Stimulated activated memory B cell treated with anti-CD40 and anti-IgM and Interleukin-4, amounts not matched to agents 10 μg/mL and 1 μg/mL and 100 μg/mL, for 72 hours (primary cell): ENCODE data around the gene NCOA5.

Source experiments
- ATAC-seq: fragments of 150-1000 bp; cut with Tn5 transposase; 2 replicates; pipeline ENCODE4 v1.10.0; 2021
- H3K27ac Mint-ChIP-seq: one replicate; pipeline ENCODE4 v1.8.0; 2022; ENCODE audit warnings: mild to moderate bottlenecking, mixed read lengths
- H3K27me3 Mint-ChIP-seq: one replicate; pipeline ENCODE4 v1.8.0; 2022; ENCODE audit warnings: mixed read lengths
- H3K36me3 Mint-ChIP-seq: one replicate; pipeline ENCODE4 v1.8.0; 2022; ENCODE audit warnings: mixed read lengths
- H3K4me1 Mint-ChIP-seq: one replicate; pipeline ENCODE4 v1.8.0; 2022; ENCODE audit warnings: mixed read lengths
- H3K4me3 Mint-ChIP-seq: one replicate; pipeline ENCODE4 v1.8.0; 2022; ENCODE audit warnings: mild to moderate bottlenecking, moderate library complexity, mixed read lengths
- H3K9me3 Mint-ChIP-seq: one replicate; pipeline ENCODE4 v1.8.0; 2022; ENCODE audit warnings: mixed read lengths

Gene NCOA5

DNA sequence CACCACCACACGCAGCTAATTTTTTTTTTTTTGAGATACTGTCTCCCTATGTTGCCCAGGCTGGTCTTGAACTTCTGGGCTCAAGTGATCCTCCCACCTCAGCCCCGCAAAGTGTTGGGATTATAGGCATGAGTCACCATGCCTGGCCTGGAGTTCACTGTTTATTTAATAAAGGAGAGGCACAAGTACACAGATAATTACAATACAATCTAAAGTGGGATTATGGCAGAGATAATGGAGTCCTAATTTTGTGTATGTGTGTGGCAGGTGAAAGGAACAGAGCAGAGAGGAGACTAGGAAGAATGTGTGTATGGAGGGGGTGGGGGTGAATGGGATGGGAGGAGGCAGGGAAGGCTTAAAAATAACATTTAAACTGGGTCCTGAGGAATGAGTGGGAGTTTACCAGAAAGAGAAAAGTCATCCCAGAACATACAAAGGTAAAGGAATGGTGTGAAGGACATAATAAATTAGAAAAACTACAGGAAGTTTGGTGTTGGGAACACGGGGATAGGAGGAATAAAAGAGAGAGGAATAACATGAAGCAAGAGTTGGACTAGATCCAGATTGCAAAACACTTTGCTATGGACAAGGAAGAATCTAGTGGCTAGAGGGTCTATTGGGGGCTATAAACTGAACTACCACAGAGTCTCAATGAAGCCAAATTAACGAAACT, 4.4 kb downstream of the NCOA5 start:
- Mint-ChIP-seq H3K36me3 (no peaks in the 10 kb centered on the region), H3K9me3 (no peaks in the 10 kb centered on the region), H3K4me3 (no peak overlapping the region), H3K4me1 (peaks cover 72% of the 10 kb centered on the region), H3K27me3 (no peaks in the 10 kb centered on the region), H3K27ac (no peak overlapping the region)
- ATAC-seq = no peak

DNA sequence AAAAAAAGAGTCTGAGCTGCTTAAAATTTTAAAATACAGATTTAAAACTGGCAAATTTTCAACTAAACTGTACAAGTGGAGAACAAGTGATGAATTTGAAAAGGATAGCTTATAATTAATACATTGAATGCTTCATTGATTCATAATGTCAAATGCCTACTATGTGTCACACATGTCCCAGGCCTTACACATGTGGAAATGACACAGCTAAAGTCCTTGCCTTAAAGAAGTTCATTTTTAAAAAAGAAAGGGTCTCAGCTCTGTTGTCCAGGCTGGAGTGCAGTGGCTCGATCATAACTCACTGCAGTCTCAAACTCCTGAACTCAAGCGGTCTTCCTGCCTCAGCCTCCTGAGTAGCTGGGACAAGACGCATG, 5.0 kb downstream of the NCOA5 start:
- Mint-ChIP-seq H3K27ac (no peak overlapping the region), H3K27me3 (no peaks in the 10 kb centered on the region), H3K4me3 (no peak overlapping the region)

DNA sequence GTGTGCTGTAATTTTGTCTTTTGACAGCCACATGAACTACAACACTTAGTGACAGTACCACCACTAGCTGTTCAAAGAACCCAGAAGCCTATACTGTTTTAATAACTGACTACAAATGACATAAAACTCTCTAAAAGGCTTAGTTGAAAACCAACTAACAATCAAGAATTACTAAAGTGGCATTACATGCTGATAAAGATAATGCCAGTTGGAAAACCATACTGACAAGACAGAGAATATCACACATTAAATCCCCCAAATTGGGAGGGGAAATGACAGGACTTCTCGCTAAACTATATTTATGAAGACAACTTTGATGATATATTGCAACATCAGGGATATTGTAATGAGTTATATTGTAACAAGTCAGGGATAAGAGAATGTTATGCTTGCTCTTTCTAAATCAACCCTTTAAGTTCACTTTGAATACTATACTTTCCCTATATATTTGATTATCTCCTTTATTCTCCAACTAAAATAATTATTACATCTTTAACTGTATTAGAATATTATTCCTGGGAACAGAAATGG, 6.2 kb downstream of the NCOA5 start:
- Mint-ChIP-seq H3K4me3 (no peak overlapping the region), H3K27ac (no peak overlapping the region), H3K4me1 (peaks cover 66% of the 10 kb centered on the region), H3K27me3 (no peaks in the 10 kb centered on the region), H3K9me3 (no peaks in the 10 kb centered on the region), H3K36me3 (peaks cover 8% of the 10 kb centered on the region)
- ATAC-seq = no peak

More for the DNA sequence above, 5.0 kb downstream of the NCOA5 start:
- no peak for ATAC-seq
- peaks cover 67% of the 10 kb centered on the region for H3K4me1 Mint-ChIP-seq
- no peaks in the 10 kb centered on the region for H3K36me3 Mint-ChIP-seq
- no peaks in the 10 kb centered on the region for H3K9me3 Mint-ChIP-seq

DNA sequence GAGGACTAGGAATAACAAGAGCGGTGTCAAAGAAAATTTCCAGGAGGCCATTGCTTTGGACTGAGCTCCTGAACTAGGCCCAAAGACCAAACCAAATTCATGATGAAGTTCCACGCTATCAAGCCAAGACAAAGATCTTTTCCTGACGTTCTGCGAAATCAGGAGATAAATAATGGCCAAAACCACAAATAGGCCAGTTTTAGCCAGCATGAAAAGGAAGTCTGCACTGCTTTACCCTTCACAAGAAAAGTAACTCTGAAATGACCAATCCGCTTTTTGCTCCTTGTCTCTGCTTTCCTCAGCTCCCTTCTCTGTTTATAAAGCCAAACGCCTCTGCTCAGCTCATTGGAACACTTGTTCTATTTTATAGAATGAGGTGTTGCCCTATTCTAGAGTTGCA, 6.7 kb downstream of the NCOA5 start:
- peaks cover 61% of the 10 kb centered on the region for H3K4me1 Mint-ChIP-seq
- H3K27me3 Mint-ChIP-seq = no peaks in the 10 kb centered on the region
- no peak for ATAC-seq
- no peak overlapping the region for H3K4me3 Mint-ChIP-seq
- H3K27ac Mint-ChIP-seq = no peak overlapping the region
- H3K36me3 Mint-ChIP-seq = peaks cover 8% of the 10 kb centered on the region
- no peaks in the 10 kb centered on the region for H3K9me3 Mint-ChIP-seq

DNA sequence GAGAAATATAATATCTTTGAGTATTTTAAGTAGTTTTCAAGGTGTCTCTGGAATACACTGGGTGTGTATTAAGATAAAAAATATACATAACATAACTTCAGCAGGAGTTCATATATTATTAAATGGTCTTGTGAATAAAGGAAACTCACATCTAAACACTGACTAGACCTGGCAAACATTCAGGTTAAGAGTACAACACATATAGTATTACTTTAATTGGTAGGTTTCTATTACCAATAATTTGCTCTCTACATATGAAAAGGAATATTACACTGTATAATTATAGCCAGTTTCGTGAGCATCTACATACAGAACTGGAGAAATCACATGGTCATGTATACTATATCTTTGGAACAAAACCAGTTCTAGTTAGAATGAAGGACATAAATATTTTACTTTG, 8.7 kb downstream of the NCOA5 start:
- no peaks in the 10 kb centered on the region for H3K27me3 Mint-ChIP-seq
- no peaks in the 10 kb centered on the region for H3K9me3 Mint-ChIP-seq
- H3K4me3 Mint-ChIP-seq = no peak overlapping the region
- ATAC-seq = no peak
- H3K27ac Mint-ChIP-seq = no peak overlapping the region
- peaks cover 8% of the 10 kb centered on the region for H3K36me3 Mint-ChIP-seq
- peaks cover 43% of the 10 kb centered on the region for H3K4me1 Mint-ChIP-seq

DNA sequence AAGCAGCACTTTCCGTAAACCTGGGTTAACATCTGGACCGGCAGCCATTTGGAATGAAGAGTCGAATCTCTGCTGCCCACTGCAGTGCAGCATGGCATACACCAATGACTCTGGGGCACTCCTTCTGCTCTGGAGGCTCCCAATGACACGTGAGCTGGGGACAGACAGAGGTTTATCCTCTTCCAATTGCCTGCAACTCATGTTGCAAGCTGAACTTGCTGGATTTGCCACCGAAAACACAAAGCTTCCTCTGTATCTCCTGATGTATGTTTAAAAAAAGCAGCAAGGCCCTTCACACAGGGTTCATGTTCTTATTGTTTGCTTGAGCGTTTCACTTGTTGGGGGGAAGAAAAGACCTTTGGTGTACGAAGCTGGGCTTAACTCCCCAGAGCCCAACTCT, 10.8 kb downstream of the NCOA5 start:
- Mint-ChIP-seq H3K27me3 (no peaks in the 10 kb centered on the region), H3K4me1 (peaks cover 23% of the 10 kb centered on the region), H3K9me3 (no peaks in the 10 kb centered on the region), H3K27ac (no peak overlapping the region), H3K4me3 (no peak overlapping the region), H3K36me3 (peaks cover 21% of the 10 kb centered on the region)
- no peak for ATAC-seq

DNA sequence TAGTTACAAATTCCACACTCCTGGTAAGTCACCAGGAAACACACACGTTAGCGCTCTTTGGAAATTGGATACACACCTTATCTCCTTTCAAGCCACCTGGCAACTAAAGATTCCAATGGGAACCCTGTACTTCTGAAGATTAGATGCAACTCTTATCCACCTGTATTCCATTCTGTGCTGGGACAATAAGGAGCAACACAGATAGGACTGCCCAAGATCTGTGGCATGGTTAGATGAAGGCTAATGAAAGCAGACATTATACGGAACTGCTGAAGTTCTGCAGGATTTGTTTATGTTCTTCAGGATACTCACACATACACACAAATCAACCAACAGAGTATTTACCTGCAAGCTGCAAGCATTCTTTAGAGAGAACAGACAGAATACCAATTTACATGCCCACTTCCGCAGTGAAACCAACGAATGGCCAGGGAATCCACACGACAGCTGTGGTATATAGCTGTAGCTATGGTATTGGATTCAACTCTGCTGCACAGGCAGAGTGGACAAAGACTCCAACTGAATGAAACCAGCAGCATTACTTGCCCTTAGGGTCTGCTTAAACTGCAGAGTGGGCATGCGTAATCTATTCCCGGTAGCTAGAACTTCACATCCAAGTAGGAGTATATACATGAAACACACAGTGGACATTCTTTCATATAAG, 12.0 kb downstream of the NCOA5 start:
- H3K27me3 Mint-ChIP-seq = no peaks in the 10 kb centered on the region
- ATAC-seq = no peak
- H3K4me1 Mint-ChIP-seq = peaks cover 14% of the 10 kb centered on the region
- no peak overlapping the region for H3K27ac Mint-ChIP-seq
- no peak overlapping the region for H3K4me3 Mint-ChIP-seq
- no peaks in the 10 kb centered on the region for H3K9me3 Mint-ChIP-seq
- peaks cover 26% of the 10 kb centered on the region for H3K36me3 Mint-ChIP-seq

DNA sequence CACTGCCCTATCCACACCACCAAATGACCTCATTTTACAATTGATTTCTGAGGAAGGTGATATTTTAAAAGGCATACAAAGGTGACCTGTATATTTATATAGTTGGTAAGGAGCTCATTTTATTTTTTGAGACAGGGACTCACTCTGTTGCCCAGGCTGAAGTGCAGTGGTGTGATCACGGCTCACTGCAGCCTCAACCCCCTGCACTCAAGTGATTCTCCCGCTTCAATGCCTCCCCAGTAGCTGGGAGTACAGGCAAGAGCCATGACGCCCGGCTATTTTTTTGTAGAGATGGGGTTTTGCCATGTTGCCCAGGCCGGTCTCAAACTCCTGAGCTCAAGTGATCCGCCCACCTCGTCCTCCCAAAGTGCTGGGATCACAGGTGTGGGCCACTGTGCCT, 13.0 kb downstream of the NCOA5 start:
- Mint-ChIP-seq H3K9me3 (no peaks in the 10 kb centered on the region), H3K27ac (no peak overlapping the region), H3K4me3 (no peak overlapping the region), H3K36me3 (peaks cover 26% of the 10 kb centered on the region), H3K4me1 (peaks cover 4% of the 10 kb centered on the region), H3K27me3 (no peaks in the 10 kb centered on the region)
- no peak for ATAC-seq

DNA sequence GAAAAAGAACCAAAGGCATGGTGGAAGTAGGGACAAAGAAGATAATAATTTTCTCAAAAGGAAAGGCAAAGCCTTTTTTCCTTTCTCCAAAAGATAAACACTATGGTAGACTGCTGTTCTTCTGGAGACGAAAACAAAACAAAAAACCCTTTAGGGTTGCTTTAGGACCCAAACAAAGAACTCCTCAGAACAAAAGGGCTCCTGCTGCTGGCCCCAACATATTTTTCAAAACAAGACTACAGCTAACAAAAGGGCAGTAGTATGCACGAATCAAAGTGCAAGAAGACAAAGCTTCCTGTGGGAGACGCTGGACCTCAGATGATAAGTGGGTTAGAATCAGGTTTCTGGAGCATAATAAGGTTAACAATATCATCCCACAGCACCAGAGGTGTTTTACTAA, 15.8 kb downstream of the NCOA5 start:
- no peaks in the 10 kb centered on the region for H3K9me3 Mint-ChIP-seq
- no peak overlapping the region for H3K4me3 Mint-ChIP-seq
- H3K4me1 Mint-ChIP-seq = no peaks in the 10 kb centered on the region
- H3K27ac Mint-ChIP-seq = no peak overlapping the region
- no peaks in the 10 kb centered on the region for H3K27me3 Mint-ChIP-seq
- H3K36me3 Mint-ChIP-seq = peaks cover 24% of the 10 kb centered on the region
- ATAC-seq = no peak

DNA sequence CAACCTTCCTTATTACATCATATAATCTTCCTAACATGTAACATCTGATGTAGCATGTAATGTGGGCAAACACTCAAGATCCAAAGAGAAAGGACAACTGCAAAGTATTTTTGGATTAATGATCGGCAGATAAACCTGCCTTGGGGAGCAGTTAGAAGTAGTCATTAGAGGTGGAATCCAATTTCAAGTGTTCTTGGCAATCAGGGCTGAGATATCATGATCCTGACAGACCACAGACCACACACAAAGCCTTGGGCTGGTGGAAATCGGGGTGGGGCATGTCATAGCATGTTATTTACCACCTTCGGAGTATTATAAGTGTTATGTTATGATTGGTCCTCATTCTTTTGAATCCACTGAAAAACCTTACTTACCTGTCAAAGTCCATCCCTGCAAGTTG, 16.3 kb downstream of the NCOA5 start:
- Mint-ChIP-seq H3K36me3 (peaks cover 26% of the 10 kb centered on the region), H3K4me3 (no peak overlapping the region), H3K27ac (no peak overlapping the region), H3K4me1 (no peaks in the 10 kb centered on the region), H3K27me3 (no peaks in the 10 kb centered on the region), H3K9me3 (no peaks in the 10 kb centered on the region)
- no peak for ATAC-seq

DNA sequence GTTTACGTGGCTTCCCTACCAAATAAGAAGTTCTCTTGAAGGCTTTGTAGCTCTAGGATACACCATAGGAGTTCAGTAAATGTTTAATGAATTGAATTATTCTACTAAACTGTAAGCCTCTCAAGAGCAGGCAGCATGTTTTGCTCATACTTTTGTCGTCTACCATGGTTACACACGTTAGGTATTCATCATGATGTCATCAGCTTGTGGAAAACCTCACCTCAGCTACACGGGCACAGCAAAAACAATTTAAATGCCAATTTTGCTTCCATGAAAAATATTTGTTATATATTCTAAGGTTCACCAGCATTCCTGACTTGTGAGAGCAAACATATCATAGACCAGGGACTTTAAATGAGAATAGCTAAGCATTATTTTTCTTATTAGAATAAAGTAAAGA, 16.7 kb downstream of the NCOA5 start:
- no peak for ATAC-seq
- Mint-ChIP-seq H3K9me3 (no peaks in the 10 kb centered on the region), H3K36me3 (peaks cover 30% of the 10 kb centered on the region), H3K27me3 (no peaks in the 10 kb centered on the region), H3K27ac (no peak overlapping the region), H3K4me3 (no peak overlapping the region), H3K4me1 (no peaks in the 10 kb centered on the region)

DNA sequence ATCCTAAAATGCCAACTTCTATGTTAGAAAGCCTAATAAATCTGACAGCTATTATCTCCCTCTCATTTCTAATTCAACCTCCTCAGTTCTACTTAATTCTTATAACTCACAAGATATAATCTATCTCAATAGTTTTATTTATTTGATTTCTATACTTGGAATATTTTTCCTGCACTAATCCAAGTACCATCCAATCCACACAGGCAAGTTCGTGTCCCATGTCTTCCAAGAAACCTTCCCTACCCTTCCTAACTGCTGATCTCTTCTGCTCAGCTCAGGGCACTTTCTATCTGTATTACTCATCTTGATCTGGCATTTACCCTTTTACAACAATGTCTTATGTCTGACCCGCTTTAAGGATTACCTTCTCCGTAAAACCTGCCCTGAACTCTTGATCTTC, 18.2 kb downstream of the NCOA5 start:
- H3K36me3 Mint-ChIP-seq = peaks cover 40% of the 10 kb centered on the region

DNA sequence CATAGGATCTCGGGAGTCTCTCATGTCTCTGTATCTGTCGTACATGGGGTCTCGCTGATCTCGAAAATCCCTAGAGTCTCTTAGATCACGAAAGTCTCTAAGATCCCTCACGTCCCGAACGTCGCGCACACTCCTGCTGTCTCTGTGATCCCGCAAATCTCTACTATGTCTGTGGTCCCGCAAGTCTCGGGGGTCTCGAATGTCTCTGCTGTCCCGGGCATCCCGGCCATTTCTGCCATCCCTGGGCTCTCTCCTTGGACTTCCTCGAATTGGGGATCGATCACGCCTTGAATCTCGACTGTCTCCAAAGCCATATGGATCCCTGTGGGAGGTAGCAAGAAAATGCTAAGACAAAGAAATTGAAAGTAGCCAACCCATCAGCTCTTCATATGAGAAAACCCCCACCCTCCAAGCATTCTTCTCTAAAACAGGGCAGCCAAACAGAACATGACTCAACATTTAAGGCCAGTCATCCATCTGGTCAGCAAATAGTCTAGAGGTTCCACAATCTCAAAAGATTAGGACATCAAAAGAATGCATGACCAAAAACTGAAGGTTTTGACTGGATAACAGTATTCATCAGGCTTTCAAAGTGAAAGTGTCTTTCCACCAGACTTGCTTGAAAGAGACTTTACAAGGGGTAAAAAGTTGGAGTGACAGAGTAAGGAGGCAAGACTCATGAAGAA, 19.4 kb downstream of the NCOA5 start:
- Mint-ChIP-seq H3K4me3 (no peak overlapping the region), H3K4me1 (no peaks in the 10 kb centered on the region), H3K9me3 (no peaks in the 10 kb centered on the region), H3K27ac (no peak overlapping the region), H3K36me3 (peaks cover 52% of the 10 kb centered on the region), H3K27me3 (no peaks in the 10 kb centered on the region)
- ATAC-seq = no peak

More for the DNA sequence above, 18.2 kb downstream of the NCOA5 start:
- H3K27ac Mint-ChIP-seq = no peak overlapping the region
- H3K4me3 Mint-ChIP-seq = no peak overlapping the region
- no peaks in the 10 kb centered on the region for H3K4me1 Mint-ChIP-seq
- ATAC-seq = no peak
- no peaks in the 10 kb centered on the region for H3K9me3 Mint-ChIP-seq
- no peaks in the 10 kb centered on the region for H3K27me3 Mint-ChIP-seq

DNA sequence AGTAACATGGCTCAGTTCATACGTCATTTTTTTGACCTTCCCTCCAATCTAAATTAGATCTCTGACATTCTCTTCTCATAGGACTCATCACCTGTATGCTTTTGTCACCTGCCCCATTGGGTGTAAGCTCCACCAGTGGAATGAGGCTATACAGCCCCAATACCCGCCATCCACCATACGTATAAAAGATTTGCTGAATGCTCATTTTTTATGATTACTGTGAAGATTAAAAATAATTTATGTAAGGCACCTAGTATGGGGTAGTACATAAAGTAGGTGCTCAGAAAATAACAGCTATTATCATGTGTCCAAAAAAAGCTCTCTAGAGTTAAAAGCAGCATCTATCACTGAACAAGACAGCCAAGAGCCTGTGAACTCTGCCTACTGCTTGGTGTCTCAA, 24.1 kb downstream of the NCOA5 start:
- H3K36me3 Mint-ChIP-seq = peaks cover 82% of the 10 kb centered on the region
- H3K4me1 Mint-ChIP-seq = peaks cover 41% of the 10 kb centered on the region
- no peak overlapping the region for H3K4me3 Mint-ChIP-seq
- H3K9me3 Mint-ChIP-seq = no peaks in the 10 kb centered on the region
- H3K27ac Mint-ChIP-seq = no peak overlapping the region
- no peaks in the 10 kb centered on the region for H3K27me3 Mint-ChIP-seq
- ATAC-seq = no peak

DNA sequence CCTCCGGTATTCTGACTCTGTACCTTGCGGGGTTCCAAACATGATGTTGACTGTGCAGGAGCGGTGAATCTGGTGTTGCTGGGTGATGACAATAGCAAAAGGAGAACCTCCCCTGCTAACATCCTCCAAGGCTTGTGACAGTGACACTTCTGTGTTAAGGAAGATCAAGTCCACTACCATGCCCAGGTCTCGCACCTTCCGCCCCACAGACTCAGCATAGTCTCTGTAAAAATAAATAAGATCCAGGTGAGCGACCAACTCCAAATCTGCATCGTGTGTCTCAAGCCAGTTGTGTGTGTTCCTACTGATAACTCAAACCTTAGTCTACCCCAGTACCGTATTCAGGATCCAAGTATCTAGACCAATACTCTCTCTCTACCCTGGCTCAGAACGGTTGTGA, 24.8 kb downstream of the NCOA5 start:
- H3K27me3 Mint-ChIP-seq = no peaks in the 10 kb centered on the region
- no peaks in the 10 kb centered on the region for H3K9me3 Mint-ChIP-seq
- H3K27ac Mint-ChIP-seq = no peak overlapping the region
- H3K4me1 Mint-ChIP-seq = peaks cover 48% of the 10 kb centered on the region
- no peak overlapping the region for H3K4me3 Mint-ChIP-seq
- peaks cover 88% of the 10 kb centered on the region for H3K36me3 Mint-ChIP-seq
- no peak for ATAC-seq

DNA sequence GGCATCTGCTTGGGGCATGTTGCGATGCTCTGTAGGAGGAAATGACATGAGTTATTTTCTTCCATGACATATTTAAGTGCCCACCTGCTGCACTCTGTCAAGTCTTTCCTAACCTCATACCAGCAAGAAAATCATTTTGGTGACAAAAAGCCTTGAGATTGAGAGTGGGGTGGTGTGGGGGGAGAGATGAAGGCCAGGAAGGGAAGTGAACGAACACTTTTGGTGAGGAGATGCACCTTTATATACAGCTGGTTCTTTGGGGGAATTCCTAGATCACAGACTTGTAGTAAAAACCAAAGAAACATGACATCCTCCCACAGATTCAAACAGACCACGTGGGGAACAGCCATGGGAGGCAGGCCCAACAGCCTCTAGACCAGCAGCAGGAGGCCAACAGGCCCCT, 26.1 kb downstream of the NCOA5 start:
- no peak overlapping the region for H3K4me3 Mint-ChIP-seq
- peaks cover 8% of the 10 kb centered on the region for H3K27me3 Mint-ChIP-seq
- H3K4me1 Mint-ChIP-seq = peaks cover 59% of the 10 kb centered on the region

More for the DNA sequence above, 26.1 kb downstream of the NCOA5 start:
- ATAC-seq = peak; percentile 77
- peak overlapping the region; percentile 22 for H3K27ac Mint-ChIP-seq
- H3K36me3 Mint-ChIP-seq = peaks cover 91% of the 10 kb centered on the region
- H3K9me3 Mint-ChIP-seq = no peaks in the 10 kb centered on the region
